ENCODE results near the gene DEGS2. TPM values are rescaled to one million over a fixed set of nuclear protein-coding genes. Genes with fewer than 3 reads are reported as not detected.

Gene DEGS2
- total and polyA plus RNA-seq, 2 of the 13 experiments (the other 11 are each of a cell fraction or from before 2014, with no cell fraction given): 0.09 TPM

GRCh38 chr14:100143523-100143922 lies 15.9 kb downstream of the DEGS2 start:
- H3K4me2 ChIP-seq (ENCODE audit: low read depth, low read length): no peak overlapping the region
- H3K9ac ChIP-seq (ENCODE audit: insufficient read depth, low read depth, low read length): no peak overlapping the region
- CTCF ChIA-PET (ENCODE audit: low intra/inter-chr PET ratio, low total read pairs): no interaction called here
- intact Hi-C loops (cut with micrococcal nuclease; ENCODE audit: unreplicated experiment) (no loop called here), in situ Hi-C loops (cut with HindIII; ENCODE audit: extremely low pct_ligation_motif_present, low pct_unique_long_range_greater_than_20kb) (loop anchor here (5.0 kb wide), 1 partner anchor 49 kb away; no protein-coding TSS in a partner anchor)
- H3K27ac ChIP-seq (ENCODE audit: extremely low read length, insufficient read depth, low read length): no peak overlapping the region
- H3K4me3 ChIP-seq (replicated peaks in 1 of 3; ENCODE audit: insufficient read depth in 1 of 3, low read depth in 2 of 3, low read length in 3 of 3): no peak overlapping the region
- H3K9me3 ChIP-seq (ENCODE audit: low read length): no peaks in the 10 kb centered on the region
- H3K27me3 ChIP-seq (ENCODE audit: control insufficient read depth in 1 of 2, insufficient read depth in 2 of 2, low read length in 2 of 2): no peaks in the 10 kb centered on the region
- H3K79me2 ChIP-seq (ENCODE audit: insufficient read depth, low read length): no peaks in the 10 kb centered on the region
- POLR2A ChIA-PET: interaction anchor here (0.9 to 3.3 kb wide), 3 partner anchors 11 to 50 kb away, joined by 3 to 33 read pairs (median 5); no protein-coding TSS in a partner anchor
- no peak for ATAC-seq
- H3K4me1 ChIP-seq (ENCODE audit: insufficient read depth, low read length): peaks cover 68% of the 10 kb centered on the region
- no peak for FAIRE-seq
- H2AFZ ChIP-seq (ENCODE audit: low read length): no peak overlapping the region
- WGBS (ENCODE audit: low lambda C conversion rate): 93% methylated on average over 3 of the region's 18 CpGs
- no peaks in the 10 kb centered on the region for H4K20me1 ChIP-seq (ENCODE audit: insufficient read depth, low read length)
- no TSS peak for BruUV-seq (replicated peaks)
- H3K36me3 ChIP-seq (replicated peaks in 1 of 2; ENCODE audit: control insufficient read depth in 1 of 2, insufficient read depth in 2 of 2, low read length in 2 of 2): no peaks in the 10 kb centered on the region
- DNase-seq (ENCODE audit: low spot score): no peak
- TF ChIP-seq ZBTB21 (CRISPR knock-in tag; IDR thresholded peaks at IDR 0.05) (no peak), TBX3 (IDR thresholded peaks at IDR 0.05; ENCODE audit: borderline replicate concordance) (no peak), ZEB1 (IDR thresholded peaks at IDR 0.05; ENCODE audit: insufficient replicate concordance, low read depth) (no peak), SIN3B (IDR thresholded peaks at IDR 0.05; ENCODE audit: low read length) (no peak), ZBTB2 (CRISPR knock-in tag; IDR thresholded peaks at IDR 0.05; ENCODE audit: low read depth) (no peak), HMGA1 (CRISPR knock-in tag; conservative IDR thresholded peaks at IDR 0.05) (no peak), ZNF34 (CRISPR knock-in tag; IDR thresholded peaks at IDR 0.05; ENCODE audit: borderline replicate concordance) (no peak), CSRNP1 (CRISPR knock-in tag; IDR thresholded peaks at IDR 0.05) (no peak), FIP1L1 (IDR thresholded peaks at IDR 0.05; ENCODE audit: borderline replicate concordance, insufficient read depth, low read depth, low read length) (no peak), EZH2 (conservative IDR thresholded peaks at IDR 0.05; ENCODE audit: low read depth, low read length) (no peak), TERF1 (CRISPR knock-in tag; IDR thresholded peaks at IDR 0.05) (no peak), JUNB (CRISPR knock-in tag; IDR thresholded peaks at IDR 0.05; ENCODE audit: borderline replicate concordance) (no peak), ZNF670 (CRISPR knock-in tag; IDR thresholded peaks at IDR 0.05; ENCODE audit: borderline replicate concordance) (no peak), ELF4 (CRISPR knock-in tag; IDR thresholded peaks at IDR 0.05; ENCODE audit: borderline replicate concordance) (no peak), ZNF746 (CRISPR knock-in tag; IDR thresholded peaks at IDR 0.05) (no peak), BRD4 (CRISPR knock-in tag; IDR thresholded peaks at IDR 0.05) (no peak), MYC (CRISPR knock-in tag; IDR thresholded peaks at IDR 0.05; ENCODE audit: borderline replicate concordance) (no peak), POLR2G (IDR thresholded peaks at IDR 0.05; ENCODE audit: low read depth, low read length) (no peak)
- TF ChIP-seq, protein P1, sequence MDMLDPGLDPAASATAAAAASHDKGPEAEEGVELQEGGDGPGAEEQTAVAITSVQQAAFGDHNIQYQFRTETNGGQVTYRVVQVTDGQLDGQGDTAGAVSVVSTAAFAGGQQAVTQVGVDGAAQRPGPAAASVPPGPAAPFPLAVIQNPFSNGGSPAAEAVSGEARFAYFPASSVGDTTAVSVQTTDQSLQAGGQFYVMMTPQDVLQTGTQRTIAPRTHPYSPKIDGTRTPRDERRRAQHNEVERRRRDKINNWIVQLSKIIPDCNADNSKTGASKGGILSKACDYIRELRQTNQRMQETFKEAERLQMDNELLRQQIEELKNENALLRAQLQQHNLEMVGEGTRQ (IDR thresholded peaks at IDR 0.05; ENCODE audit: low read depth, low read length): no peak
- TF ChIP-seq, protein P1 (CRISPR knock-in tag; IDR thresholded peaks at IDR 0.05; ENCODE audit: borderline replicate concordance): no peak

All from HepG2 (cell line).